ENCODE measurements around the gene MOCOS. TPM values are rescaled to one million over a fixed set of nuclear protein-coding genes. Genes with fewer than 3 reads are reported as not detected.

MOCOS gene
- total and polyA plus RNA-seq, 2 of the 13 experiments (the other 11 are each of a cell fraction or from before 2014, with no cell fraction given), result 7.7 to 15.4 TPM

DNA sequence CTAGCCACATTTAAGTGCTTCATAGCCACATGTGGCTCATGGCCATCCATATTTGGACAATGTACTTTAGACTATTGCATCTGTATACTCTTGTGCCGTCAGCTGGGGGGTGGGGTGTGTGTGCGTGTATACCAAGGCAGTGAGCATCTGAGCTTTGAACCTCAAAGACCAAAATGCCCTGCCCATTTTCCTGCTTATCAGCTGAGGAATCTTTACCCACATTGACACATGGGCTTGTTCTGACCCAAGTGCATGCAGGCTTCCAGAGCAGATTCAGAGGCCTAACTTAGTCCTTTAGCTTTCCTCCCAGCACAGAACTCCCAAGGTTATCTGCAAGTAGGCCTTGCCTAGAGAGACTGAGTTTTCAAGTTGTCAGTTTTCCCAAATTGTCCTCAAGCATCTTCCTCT lies 11.1 kb upstream of the MOCOS start (continued):
- TF ChIP-seq, protein P1, sequence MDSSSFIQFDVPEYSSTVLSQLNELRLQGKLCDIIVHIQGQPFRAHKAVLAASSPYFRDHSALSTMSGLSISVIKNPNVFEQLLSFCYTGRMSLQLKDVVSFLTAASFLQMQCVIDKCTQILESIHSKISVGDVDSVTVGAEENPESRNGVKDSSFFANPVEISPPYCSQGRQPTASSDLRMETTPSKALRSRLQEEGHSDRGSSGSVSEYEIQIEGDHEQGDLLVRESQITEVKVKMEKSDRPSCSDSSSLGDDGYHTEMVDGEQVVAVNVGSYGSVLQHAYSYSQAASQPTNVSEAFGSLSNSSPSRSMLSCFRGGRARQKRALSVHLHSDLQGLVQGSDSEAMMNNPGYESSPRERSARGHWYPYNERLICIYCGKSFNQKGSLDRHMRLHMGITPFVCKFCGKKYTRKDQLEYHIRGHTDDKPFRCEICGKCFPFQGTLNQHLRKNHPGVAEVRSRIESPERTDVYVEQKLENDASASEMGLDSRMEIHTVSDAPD (CRISPR knock-in tag; IDR thresholded peaks at IDR 0.05), result peak; percentile 61; the same call in 1 of the 2 replicates
- peak; percentile 93 for TF ChIP-seq ARNTL (CRISPR knock-in tag; IDR thresholded peaks at IDR 0.05)
- TF ChIP-seq, protein P2, sequence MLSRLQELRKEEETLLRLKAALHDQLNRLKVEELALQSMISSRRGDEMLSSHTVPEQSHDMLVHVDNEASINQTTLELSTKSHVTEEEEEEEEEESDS (CRISPR knock-in tag; IDR thresholded peaks at IDR 0.05; ENCODE audit: borderline replicate concordance), result no peak
- TF ChIP-seq KMT2A (CRISPR knock-in tag; IDR thresholded peaks at IDR 0.05), result peak; percentile 64; the same call in 1 of the 2 replicates
- TF ChIP-seq TBX2 (CRISPR knock-in tag; IDR thresholded peaks at IDR 0.05; ENCODE audit: borderline replicate concordance), result peak; percentile 84
- no peak for TF ChIP-seq PHF20 (CRISPR knock-in tag; IDR thresholded peaks at IDR 0.05)
- TF ChIP-seq NR2F1 (CRISPR knock-in tag; IDR thresholded peaks at IDR 0.05), result peak in 1 of 2 experiments; percentile 44; a peak in 2 of 4 replicates
- no peak for TF ChIP-seq POLR2AphosphoS2 (IDR thresholded peaks at IDR 0.05; ENCODE audit: low read depth, low read length)
- TF ChIP-seq, protein P3, sequence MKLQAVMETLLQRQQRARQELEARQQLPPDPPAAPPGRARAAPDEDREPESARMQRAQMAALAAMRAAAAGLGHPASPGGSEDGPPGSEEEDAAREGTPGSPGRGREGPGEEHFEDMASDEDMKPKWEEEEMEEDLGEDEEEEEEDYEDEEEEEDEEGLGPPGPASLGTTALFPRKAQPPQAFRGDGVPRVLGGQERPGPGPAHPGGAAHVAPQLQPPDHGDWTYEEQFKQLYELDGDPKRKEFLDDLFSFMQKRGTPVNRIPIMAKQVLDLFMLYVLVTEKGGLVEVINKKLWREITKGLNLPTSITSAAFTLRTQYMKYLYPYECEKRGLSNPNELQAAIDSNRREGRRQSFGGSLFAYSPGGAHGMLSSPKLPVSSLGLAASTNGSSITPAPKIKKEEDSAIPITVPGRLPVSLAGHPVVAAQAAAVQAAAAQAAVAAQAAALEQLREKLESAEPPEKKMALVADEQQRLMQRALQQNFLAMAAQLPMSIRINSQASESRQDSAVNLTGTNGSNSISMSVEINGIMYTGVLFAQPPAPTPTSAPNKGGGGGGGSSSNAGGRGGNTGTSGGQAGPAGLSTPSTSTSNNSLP (IDR thresholded peaks at IDR 0.05; ENCODE audit: low read depth, low read length), result peak; percentile 85
- peak; percentile 65 for TF ChIP-seq ZMYM3 (CRISPR knock-in tag; IDR thresholded peaks at IDR 0.05)
- no peak for TF ChIP-seq ZNF224 (CRISPR knock-in tag; IDR thresholded peaks at IDR 0.05)
- no peak for TF ChIP-seq FIP1L1 (IDR thresholded peaks at IDR 0.05; ENCODE audit: borderline replicate concordance, insufficient read depth, low read depth, low read length)
- 0 out of 2 replicates have a peak, but pooled peaks have one; percentile 17 for TF ChIP-seq KDM2A (CRISPR knock-in tag; IDR thresholded peaks at IDR 0.05; ENCODE audit: borderline replicate concordance, low read depth)
- peak; percentile 77 for TF ChIP-seq IRF2 (CRISPR knock-in tag; IDR thresholded peaks at IDR 0.05)
- peak; percentile 82 for TF ChIP-seq TRIM24 (CRISPR knock-in tag; IDR thresholded peaks at IDR 0.05)
- TF ChIP-seq ZNF274 (CRISPR knock-in tag; IDR thresholded peaks at IDR 0.05), result peak; percentile 37; the same call in 1 of the 2 replicates
- TF ChIP-seq, protein P4, sequence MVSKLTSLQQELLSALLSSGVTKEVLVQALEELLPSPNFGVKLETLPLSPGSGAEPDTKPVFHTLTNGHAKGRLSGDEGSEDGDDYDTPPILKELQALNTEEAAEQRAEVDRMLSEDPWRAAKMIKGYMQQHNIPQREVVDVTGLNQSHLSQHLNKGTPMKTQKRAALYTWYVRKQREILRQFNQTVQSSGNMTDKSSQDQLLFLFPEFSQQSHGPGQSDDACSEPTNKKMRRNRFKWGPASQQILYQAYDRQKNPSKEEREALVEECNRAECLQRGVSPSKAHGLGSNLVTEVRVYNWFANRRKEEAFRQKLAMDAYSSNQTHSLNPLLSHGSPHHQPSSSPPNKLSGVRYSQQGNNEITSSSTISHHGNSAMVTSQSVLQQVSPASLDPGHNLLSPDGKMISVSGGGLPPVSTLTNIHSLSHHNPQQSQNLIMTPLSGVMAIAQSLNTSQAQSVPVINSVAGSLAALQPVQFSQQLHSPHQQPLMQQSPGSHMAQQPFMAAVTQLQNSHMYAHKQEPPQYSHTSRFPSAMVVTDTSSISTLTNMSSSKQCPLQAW (CRISPR knock-in tag; IDR thresholded peaks at IDR 0.05), result peak; percentile 86
- peak; percentile 96 for TF ChIP-seq SAP130 (CRISPR knock-in tag; IDR thresholded peaks at IDR 0.05; ENCODE audit: low read depth)
- TF ChIP-seq, protein P5, sequence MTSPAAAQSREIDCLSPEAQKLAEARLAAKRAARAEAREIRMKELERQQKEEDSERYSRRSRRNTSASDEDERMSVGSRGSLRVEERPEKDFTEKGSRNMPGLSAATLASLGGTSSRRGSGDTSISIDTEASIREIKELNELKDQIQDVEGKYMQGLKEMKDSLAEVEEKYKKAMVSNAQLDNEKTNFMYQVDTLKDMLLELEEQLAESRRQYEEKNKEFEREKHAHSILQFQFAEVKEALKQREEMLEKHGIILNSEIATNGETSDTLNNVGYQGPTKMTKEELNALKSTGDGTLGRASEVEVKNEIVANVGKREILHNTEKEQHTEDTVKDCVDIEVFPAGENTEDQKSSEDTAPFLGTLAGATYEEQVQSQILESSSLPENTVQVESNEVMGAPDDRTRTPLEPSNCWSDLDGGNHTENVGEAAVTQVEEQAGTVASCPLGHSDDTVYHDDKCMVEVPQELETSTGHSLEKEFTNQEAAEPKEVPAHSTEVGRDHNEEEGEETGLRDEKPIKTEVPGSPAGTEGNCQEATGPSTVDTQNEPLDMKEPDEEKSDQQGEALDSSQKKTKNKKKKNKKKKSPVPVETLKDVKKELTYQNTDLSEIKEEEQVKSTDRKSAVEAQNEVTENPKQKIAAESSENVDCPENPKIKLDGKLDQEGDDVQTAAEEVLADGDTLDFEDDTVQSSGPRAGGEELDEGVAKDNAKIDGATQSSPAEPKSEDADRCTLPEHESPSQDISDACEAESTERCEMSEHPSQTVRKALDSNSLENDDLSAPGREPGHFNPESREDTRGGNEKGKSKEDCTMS (CRISPR knock-in tag; conservative IDR thresholded peaks at IDR 0.05), result no peak
- TF ChIP-seq, protein P6, sequence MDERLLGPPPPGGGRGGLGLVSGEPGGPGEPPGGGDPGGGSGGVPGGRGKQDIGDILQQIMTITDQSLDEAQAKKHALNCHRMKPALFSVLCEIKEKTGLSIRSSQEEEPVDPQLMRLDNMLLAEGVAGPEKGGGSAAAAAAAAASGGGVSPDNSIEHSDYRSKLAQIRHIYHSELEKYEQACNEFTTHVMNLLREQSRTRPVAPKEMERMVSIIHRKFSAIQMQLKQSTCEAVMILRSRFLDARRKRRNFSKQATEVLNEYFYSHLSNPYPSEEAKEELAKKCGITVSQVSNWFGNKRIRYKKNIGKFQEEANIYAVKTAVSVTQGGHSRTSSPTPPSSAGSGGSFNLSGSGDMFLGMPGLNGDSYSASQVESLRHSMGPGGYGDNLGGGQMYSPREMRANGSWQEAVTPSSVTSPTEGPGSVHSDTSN (CRISPR knock-in tag; IDR thresholded peaks at IDR 0.05), result no peak
